GM18498 (cell line): ENCODE results near the gene NOTO.

Experiments used
- ATAC-seq: cut with Tn5 transposase; IDR thresholded peaks from one replicate; pipeline ENCODE4 v1.9.1; 2021; ENCODE audit warnings: mild to moderate bottlenecking, moderate library complexity; ENCODE audit not compliant: unreplicated experiment

NOTO gene

GRCh38 chr2:73233154-73233931, 31.0 kb downstream of the NOTO start, which contains the start of gene PRADC1:
TSS of gene PRADC1 (minus strand) at chr2:73233239. CDS start at chr2:73233160, 79 bp downstream.
- peak; percentile 91 for ATAC-seq

DNA sequence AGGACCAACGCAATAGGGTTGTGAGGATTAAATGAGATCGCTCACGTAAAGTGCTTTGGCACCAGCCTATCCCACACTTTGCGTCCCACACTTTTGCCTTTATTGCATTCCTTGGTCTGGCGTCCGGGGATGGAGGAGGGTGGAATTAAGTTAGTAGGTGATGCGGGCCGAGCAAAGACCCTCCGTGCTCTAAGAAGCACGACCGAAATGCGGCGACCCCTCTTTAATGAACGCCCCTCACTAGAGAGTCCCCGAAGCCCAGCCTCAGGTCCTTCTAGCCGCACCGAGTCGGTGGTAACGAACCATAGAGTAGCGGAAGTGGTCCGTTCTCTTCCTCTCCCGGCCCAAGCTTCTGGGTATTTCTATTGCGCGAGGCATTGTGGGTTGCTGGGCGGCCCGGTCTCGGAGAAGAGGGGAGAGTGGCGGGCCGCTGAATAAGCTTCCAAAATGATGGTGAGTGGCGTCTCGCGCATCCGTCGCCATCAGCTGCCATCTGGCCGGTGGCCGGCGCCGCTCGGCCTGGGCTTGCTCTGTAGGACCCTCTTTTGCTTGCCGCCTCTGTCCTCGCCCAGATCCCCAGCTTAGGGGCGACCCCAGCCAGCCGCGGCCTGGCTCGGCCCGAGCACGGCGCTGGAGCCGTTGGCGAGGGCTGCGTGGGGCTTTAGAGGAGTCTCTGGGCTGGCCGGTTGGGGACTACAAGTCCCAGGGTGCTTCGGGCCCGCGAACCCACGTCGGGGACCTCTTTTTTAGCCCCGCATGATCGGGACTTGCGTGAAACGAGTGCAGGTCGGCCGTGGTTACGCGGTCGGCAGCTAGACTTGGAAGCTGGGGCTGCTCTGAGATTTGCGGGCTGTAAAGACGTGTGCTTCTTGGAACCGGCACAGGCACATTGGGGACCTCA, 31.8 kb downstream of the NOTO start, which contains the start of gene CCT7:
CCT7 (plus strand) TSS at position 377 of the 901 bp plus-strand sequence; CDS start at position 448, 71 bp downstream.
- peak; percentile 66 for ATAC-seq

GRCh38 chr2:73235315-73236028, 33.1 kb downstream of the NOTO start:
- no peak for ATAC-seq

DNA sequence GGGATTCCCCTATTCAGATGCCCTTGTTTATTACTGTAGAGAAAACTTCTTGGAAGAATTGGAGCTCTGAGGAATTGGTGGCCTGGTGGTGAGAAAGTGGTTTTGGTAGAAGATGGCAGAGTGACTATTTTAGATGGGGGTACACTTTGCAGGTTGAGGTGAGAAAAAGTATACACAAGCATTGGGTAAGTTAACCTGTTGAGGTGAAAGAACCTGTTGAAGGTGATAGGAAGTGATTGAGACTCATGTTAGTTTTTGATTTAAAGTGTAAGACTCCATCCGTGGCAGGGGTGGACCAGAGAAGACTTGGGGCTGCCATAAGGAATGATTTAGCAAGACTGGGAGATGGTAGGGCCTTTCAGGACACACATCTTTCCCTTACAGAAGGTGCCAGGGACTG, 34.8 kb downstream of the NOTO start:
- no peak for ATAC-seq

GRCh38 chr2:73238149-73238548, 35.8 kb downstream of the NOTO start:
- no peak for ATAC-seq

- no peak for ATAC-seq
These were observed 36.6 kb downstream of the NOTO start for GRCh38 chr2:73238976-73239375.

GRCh38 chr2:73239776-73240175, 37.4 kb downstream of the NOTO start:
- ATAC-seq, result no peak

GRCh38 chr2:73243884-73244570, 41.7 kb downstream of the NOTO start:
- no peak for ATAC-seq

DNA sequence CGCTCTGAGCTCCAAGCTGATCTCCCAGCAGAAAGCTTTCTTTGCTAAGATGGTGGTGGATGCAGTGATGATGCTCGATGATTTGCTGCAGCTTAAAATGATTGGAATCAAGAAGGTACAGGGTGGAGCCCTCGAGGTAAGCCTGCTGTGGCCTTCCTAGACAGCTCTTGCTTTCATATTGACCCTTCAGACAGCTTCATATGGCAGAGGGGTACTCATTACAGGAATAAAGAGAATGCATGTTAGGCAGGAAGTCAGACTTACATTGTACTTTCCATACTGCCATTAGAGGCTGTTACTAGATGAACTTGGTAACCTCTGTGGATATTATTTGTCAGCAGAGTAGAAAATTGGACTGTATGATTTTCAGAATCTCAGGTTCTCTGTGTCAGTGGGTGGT, 42.2 kb downstream of the NOTO start:
- no peak for ATAC-seq

- ATAC-seq, result no peak
These were observed 44.5 kb downstream of the NOTO start for GRCh38 chr2:73246850-73247249.

- ATAC-seq, result no peak
These were observed 47.3 kb downstream of the NOTO start for GRCh38 chr2:73249636-73250035.

GRCh38 chr2:73250872-73251846, 48.8 kb downstream of the NOTO start:
- ATAC-seq, result no peak

- no peak for ATAC-seq
These were observed 50.1 kb downstream of the NOTO start for GRCh38 chr2:73252238-73253027.

GRCh38 chr2:73253400-73253799, 51.0 kb downstream of the NOTO start:
- no peak for ATAC-seq

GRCh38 chr2:73253901-73254300, 51.5 kb downstream of the NOTO start:
- no peak for ATAC-seq

- ATAC-seq, result no peak
These were observed 52.1 kb downstream of the NOTO start for GRCh38 chr2:73254343-73255006.

DNA sequence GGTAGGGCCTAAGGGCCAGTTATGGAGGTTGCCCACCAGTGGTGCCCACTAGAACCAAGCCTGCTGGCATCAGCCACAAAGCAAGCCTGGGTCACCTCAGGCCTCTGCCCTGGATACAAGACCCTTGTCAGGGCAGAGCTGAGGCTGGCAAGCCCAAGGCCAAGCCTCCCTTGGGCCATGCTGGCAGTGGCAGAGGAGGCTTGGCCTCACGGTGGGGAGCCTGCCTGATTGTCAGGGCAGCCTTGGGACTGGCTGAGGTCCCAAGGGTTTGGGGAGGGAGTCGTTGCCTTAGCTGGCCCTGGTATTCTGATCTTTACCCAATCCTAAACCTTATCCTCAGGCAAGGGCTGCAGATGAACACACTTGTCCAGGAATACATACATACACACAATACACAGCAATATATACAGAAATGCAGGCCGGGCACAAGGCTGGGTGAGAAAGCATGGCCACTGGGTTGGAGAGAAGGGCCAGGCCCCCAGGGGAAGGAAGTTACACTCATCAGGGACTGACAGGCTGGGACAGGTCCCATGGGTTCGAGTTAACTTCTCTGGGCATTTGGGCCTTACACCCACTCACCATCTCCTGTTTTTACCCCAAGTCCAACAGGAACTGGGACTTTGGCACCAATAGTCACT, 52.8 kb downstream of the NOTO start:
- ATAC-seq, result no peak
